Inferior parietal cortex (tissue), 1 donor: ENCODE measurements around the gene CLMN.
A peak's percentile ranks its signal among the peaks of the same experiment; 100 is the strongest.

Experiments used
- DNase-seq: peaks from one replicate; pipeline ENCODE4 v3.0.0-alpha.2; 2016; ENCODE audit errors: extremely low spot score

Gene CLMN

DNA sequence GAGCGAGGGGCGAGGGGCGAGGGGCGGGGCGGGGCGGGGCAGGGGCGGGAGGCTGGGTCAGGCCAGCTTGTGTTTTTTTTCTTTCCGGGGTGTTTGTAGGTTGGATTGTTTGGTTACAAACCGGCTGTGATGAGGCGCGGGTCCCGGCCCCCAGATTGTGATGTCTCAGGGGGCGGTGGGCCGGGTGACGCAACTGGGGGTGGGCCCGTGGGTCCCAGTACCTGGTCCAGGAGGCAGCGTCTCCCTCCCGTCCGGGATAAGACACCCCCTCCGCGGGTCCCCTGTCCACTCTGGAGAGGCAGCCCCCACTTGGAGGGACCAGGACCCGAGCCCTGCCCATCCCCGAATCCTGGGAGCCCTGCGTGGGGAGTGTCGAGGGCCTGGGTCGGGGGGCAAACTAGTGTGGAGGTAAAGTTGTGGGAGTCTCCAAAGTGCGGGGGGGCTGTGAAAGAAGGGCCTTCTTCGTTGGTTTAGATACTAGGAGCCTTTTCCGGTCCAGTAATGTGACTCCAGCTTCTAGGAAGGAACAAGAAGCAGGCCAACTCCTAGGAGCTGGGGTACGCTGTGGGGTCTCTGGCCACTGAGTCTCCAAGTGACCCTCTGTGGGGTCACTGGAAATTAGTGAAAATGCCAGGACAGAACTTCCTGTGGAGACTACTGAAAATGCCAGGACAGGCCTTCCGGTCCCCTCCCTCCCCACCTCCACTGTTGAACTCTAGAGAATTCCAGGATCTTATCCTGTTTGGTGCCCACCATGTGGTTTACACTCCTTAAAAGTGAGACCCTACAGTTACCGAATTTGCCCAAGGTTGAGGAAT is 579 bp upstream of the CLMN start:
- DNase-seq, result no peak

DNA sequence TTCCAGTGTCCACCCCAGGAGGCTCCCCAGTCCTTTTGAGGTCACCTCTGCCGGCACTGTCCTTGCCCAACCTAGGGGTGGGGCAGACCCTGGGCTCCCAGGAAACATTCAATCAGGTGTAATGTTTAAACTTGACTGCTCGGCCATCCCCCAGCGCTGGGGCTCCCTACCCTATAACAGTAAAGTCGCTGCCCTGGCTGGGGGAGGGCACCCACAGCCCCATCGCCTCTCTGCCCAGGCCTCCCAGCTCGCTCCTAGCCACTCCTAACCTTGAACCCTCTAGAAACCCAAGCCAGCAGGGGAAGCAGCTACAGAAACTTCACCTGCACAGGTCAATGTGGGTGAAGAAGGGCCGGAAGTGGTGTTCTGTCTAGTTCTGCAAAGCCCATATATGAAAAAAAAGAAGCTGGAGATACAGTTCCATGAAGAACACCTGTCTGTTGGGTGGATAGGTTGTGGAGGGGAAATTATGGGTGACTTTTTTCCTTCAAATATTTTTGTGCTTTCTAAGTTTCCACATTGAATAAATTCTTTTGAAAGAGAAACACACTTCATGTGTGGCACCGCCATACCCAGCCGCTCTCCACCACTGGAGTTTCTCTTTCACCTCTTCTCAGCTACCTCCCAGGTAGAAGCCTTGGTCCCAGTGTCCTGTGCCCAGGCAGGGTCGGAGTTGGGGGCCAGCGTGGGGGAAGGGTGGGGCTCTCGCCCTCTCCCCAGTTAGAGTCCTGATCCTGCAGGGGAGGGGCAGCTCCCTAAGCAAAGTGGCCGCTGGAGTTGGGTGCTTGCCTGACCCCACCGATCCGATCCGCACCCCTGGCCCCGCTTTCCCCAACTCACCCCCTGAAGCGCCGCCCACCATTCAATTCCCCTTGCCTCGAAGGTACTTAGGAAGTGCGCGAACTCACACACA is 1.1 kb downstream of the CLMN start:
- DNase-seq, result no peak

DNA sequence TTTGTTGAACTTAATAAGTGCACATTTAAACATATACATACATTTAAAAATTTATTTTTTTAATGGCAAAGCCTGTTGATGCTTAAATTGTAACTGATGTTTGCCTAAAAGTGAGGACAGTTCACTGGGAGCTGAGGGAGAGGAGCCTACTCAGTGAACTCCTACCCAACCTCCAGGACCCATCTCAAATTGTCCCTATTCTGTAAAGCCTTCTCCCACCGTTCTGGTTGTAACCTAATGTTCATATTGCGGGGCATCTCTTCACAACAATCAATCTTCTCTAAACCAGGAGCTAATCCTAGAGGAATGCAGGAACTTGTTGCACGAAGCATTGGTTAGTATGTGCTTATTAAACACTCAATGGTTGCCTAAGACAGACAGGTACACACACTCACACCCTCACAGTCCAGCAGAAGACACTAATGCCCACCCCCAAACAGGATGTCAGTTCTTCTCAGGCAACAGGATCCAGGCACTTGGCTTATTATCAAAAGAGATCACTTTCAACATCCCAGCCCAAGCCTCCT is 1.8 kb downstream of the CLMN start:
- DNase-seq, result no peak

DNA sequence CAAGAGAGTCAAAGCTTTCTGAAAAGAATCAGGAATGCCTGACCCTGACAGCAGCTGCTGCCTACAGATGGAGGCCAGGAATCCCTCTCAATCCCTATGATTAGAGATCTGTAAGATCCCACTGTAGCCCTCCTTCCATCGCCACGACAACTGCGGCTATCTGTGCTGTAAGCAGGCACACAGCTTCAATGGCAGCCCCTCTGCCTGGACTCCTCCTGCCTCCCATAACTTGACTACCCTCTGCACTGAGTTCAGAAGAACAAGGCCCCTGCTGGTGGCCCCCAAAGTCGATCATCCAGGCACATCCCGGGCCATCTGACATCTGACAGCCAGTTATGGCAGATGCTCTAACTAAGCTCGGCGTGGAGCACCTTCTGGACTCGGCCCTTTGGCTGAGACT is 2.9 kb downstream of the CLMN start:
- DNase-seq, result no peak

DNA sequence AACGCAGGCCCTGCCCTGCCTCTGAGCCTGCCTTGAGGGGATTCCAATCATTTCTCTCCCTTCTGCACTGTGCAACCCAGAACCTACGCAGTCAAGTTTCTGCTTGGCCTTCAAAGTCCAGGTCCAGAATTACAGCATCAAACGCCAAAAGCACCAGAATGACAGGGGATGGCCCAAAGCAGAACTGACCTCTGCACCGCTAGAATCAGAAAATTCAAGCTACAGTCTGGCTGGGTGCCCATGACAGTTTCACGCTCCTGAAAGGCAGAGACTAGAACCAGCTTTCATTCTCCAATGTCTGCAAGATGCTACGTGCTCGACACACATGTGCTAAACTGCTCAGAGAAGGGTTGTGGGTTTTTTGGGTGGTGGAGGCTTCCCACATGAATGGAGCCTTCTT is 4.1 kb downstream of the CLMN start:
- no peak for DNase-seq

DNA sequence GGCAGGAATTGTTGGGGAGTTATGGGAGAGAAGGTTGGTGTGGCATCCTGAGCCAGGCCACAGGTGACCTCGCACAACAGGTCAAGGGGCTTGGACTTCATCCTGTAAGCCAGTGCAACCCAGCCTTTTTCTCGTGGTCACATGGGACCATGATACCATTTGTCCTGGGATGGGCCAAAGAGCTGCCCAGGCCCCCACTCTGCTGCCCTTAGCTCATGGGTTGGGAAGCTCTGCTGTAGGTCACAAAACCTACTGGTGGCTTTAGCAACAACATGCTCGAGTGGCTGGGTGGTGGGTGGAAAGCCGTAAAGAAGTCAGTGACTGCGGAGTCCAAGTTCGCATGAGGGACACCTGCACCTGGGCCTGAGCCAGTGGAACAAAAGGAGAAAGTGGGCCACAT is 4.6 kb downstream of the CLMN start:
- no peak for DNase-seq

DNA sequence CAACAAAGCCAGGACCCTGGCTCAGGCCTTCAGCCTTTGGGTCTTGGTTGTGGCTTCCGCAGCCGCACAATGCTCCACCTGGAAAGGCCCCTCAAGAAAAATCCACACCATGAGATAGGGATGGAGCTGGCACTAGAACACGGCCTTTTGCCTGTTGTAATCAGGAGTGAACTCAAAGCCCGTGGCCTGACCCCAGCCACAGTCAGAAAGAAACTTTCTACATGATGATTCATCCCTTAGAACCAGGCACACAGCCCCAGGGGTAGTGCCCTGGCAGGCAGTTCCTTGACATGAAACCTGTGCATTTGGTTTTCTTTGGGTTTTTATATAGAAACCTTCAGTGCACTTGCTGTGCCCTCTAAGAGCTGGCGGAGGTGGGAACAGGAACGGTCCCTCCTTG is 5.1 kb downstream of the CLMN start:
- DNase-seq, result no peak

DNA sequence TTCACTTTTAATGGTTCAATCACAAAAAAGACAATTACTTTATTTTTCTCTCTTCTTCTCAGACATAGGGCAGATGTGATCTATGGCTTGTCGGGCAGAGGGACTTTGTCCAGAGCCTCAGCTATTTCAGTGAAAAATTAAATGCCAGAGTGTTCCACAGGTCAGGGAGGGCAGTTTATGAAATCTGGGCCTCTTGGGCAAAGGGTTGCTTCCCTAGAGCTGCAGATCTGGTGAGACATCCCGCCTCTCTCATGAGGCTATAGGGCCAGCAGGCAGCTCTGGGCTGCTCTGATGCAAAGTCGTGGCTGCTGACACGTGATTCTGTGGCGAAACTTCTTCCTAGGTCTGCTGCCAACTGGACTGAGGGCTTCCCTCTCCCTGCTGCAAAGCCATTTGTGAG is 6.0 kb downstream of the CLMN start:
- no peak for DNase-seq

DNA sequence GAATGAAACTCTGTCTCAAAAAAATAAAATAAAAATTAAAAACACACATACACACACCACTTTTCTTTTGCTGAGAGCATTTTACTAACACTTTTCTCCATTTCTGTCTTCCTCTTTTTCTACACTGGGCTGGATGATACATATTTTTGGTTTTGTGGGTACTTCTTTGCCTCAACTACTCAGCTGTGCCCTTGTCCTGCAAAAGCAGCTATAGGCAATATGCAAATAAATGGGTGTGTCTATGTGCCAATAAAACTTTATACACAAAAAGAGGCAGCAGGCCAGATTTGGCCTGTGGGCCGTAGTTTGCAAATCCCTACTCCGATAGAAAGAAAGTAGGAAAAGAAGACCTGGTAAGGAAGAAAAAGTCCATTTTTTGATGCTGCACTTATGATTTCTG is 6.5 kb downstream of the CLMN start:
- DNase-seq, result no peak

DNA sequence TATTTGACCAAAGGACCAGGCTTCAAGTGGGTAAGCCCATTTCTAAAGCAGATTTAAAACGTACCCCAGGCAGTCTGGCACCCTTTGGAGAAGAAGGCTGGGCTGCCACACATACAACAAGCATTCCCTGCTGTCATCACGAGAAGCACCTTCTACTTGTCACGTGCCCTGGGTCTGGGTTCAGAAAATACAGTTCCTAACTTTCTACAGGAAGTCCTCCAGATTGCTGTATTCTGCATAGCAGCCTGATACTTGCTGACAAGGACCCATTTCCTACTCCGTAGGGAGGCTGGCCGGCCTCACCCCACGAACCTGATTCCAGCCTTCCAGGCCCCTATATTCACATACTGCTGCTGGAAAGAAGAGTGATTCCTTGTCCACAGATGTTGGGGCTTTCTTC is 7.4 kb downstream of the CLMN start:
- DNase-seq, result no peak

DNA sequence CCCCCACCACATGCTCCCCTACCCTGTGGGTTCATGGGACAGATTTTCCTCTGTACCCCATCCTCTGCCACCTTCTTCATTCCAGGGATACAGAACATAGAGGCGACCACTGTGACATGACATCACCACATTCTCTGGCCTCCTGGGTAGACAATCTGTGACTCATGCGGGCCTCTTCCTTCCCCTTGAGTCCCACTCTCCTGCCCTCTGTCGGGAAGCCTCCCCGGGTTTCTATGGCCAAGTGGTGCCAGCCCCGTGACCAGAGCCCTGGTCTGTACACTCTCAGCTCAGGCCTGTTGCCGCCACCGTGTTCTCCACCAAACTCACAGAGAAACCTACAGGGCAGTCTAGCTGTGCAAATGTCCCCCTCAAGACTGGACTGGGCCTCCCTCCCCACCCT is 8.0 kb downstream of the CLMN start:
- DNase-seq, result no peak

DNA sequence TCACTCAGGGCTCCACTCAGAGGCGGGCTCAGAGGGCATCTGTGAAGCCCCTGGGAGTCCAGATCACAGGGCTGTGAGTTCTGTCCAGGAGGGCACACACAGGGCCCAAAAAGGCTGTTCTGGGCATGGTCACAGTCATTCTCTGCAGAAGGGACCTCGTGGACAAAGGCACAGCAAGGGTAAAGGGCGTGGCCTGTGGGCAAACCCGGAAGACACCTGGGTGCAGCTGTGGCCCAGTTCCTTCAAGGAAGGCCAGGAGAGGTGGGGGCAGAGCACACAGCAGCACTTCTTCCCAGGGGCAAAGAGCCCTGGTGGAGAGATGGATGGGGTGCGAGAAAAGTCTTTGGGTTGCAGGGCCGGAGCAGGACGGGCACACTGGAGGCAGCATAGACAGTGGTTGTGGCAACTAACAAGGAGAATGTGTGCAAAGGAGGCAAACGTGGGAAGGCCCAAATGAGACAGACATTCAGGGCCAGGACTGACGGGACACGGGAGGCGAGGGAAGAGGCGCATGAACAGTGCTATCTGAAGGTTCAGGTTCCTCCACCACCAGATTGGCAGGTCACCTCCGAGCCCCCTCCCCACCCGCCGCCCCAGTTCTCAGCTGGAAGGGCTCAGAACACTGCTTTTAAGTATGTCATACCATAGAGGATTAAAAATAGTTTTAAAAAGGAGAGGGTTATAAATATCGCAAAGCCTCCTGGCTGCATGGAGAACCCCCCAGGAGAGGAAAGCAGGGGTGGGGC is 8.9 kb downstream of the CLMN start:
- no peak for DNase-seq

DNA sequence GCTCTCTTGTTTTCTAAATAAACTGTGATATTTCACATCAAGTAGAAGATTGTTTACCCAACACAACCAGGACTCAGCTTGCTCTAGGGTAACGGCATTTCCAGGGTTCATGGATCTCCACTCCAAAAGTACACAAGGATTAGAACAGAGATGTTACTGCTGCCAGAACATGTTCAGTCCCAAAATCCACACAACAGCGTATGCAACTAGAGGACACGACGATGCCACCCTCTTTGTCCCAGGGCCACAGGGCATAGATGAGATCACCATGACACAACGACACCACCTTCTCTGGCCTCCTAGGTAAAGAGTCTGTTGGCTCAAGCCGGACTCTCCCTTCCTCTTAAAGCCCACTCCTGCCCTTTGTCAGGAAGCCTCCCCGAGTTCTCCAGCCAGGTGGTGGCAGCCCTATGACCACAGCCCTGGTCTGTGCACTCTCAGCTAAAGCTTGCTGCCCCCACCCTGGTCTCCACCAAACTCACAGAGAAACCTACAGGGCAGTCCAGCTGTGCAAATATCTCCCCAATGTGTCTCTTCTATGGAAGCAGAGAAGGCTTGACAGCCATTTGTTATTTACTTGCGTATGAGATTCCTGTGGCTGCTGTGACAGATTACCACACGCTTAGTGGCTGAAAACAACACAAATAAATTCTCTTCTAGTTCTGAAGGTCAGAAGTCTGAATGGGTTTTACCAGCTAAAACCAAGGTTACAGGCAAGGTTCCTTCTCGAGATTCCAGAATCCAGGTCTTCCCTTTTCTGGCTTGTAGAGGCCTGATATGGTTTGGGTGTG is 10.3 kb downstream of the CLMN start:
- no peak for DNase-seq

DNA sequence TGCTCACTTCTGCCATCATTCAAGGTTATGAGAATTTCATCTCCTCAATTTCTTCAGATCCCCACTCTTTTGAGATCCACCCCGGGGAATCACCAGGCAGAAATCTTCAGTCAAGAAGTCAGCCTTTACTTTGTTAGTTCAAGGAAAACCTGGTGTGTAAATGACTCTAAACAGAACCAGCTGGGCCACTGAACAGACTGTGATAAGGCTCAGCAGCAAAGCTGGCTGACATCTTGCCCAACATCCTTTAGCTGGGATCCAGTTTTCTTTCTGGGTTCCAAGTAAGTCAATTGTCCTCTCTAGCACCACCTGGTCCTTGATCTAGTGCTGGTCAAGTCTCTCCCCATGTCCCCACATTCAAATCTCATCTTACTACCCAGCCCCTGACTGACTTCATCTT is 11.6 kb downstream of the CLMN start:
- no peak for DNase-seq

DNA sequence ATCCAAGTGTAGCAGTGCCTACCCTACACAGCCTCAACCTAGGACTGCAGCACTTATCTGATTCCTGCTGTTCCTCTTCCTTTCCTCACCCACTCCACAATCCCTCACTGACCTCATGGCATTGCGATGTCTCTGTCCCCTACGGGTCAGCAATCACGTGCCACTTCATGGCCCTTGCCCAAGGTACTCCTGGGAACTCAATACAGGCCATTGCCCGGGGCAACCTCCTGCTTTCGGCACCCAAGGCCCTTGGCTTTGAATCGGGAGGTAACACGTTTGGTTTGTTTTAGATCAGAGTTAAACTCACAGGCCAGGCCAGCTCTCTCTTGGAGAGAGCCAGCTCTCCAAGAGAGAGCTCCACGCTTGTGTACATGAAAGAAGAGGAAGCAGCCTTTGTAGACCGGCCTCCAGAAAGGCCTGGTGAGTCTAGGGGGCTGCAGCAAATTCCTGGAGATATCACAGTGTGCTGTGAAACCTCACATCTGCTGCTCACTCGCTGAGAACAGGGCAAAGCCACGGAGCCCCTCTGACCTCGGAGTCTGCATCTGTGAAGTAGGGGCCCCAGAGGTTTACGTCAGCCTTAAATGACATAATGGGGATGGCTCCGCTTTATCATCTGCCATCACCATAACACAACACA is 12.2 kb downstream of the CLMN start:
- DNase-seq, result no peak

DNA sequence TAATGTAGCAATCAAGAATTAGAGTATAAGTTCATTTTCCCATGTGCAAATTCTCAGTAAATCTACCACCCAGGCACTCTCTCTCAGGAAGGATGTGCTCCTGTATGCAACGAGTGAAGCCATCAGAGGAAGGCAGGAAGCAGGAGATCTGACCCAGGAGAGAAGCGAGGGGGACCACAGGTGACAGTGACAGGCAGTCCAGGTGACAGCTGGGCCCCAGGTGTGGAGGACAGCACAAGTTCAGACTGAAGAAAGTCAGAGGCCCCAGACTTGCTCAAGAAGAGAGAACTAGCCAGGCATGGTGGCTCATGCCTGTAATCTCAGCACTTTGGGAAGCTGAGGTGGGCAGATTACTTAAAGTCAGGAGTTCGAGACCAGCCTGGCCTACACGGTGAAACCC is 13.8 kb downstream of the CLMN start:
- no peak for DNase-seq

DNA sequence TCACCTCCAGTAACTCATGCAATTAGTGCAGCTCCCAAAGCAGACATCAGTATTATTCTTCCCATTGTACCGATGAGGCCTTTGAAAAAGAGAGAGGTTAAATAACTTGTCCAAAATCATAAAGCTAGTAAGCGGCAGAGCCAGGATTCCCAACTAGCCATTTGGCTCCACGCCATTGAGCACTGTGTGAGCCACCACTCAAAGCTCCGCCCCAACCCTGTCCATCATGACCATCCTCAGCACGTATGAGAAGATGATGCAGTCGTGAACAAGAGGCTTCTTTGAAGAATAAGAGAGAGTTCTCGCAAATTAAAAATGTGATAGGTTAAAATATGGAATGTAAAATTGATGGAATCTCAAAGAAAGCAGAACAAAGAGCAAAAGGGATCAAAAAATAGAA is 14.6 kb downstream of the CLMN start:
- DNase-seq, result no peak

DNA sequence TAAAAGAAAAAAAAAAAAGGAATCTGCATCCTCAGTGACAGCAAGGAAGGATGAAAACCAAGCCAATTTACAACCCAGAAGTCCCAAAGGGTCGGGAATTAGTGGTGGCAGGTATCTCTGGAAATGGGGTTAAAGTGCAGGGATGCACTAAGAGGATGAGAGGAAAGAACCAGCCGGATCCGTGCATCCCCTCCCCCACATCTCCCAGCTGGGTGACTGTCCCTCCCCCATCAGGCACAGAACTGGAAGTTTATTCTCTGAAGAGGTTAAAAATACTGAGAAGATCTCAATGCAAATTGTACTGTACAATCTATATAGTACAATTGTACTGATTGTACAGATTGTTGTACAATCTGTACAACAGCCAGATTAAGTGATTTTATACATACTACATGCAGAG is 15.4 kb downstream of the CLMN start:
- DNase-seq, result no peak

DNA sequence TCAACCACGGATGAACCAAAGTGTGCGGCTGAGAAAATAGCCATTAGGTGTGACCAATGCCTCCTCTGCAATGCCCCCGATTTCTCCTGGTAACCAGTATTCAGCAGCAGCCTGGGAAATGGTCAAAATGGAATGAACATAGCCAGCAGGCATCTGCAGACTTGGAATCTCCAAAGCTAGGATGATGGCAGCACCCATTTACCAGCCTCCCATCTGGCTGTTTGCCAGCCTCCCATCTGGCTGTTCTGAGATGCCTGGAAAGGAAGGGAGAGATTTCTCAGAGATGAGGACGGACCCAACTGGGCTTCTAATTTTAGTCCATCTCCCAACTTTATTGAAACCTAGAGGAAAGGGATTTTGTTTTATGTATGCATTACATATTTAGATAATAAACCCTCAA is 16.2 kb downstream of the CLMN start:
- DNase-seq, result peak; percentile 72

DNA sequence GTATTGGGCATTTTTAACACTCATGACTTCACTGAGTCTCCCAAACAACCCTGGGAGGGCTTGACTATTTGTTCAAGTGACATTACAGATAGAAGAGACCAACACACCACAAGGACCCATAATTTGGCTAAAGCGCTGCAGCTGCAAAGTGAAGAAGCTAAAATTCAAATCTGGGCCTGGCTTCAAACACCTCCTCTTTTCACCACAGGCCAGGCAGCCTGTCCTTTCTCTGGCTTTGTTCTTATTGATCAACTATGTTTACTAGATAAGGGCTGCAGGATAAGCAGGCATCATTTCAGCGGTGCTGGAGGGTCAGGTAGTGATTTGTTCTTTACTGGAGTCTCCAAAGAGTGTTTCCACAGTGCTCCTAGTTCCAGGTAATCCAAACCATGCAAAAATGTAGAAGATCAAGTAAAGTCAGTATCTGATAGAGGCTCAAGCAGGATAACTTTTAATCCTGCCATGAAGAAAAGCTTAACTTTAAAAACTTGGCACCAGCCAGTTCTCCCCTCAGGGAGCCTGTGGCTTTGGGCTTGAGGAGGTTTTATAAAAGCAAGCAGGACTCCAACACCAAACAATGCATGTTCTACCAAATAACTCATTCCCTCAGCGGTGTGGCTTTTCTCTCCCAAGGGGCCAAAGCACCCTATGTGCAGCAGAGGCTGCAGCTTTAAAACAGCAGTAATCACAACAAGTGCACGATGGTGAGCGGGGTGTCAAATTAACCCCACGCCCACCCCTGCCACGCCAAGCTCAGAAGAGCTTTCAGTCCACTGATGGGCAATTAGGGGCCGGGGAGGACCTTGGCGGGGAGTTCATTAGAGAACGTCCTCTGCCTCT is 16.8 kb downstream of the CLMN start:
- no peak for DNase-seq
